Heart right ventricle (tissue), 16 donors: ENCODE data around the gene IGSF21. TPM values are rescaled to one million over a fixed set of nuclear protein-coding genes. Genes with fewer than 3 reads are reported as not detected.

Experiments
- ATAC-seq, 8 donors: fragments of 200-7000 bp; cut with Tn5 transposase; one replicate each; pipeline ENCODE4 v1.9.1; 2020; ENCODE audit warnings: mild to moderate bottlenecking in 8 of 8, moderate library complexity in 8 of 8, moderate number of reproducible peaks in 1 of 8
- DNase-seq, 2 donors: peaks; one replicate each; pipeline ENCODE4 v3.0.0-alpha.2; 2020
- H3K27ac ChIP-seq, 10 donors: fragments of 200-600 bp; sonication (generic) in 2 of 10; one replicate each; pipeline versions ENCODE4 v1.5.0 to v1.8.0; 2020 to 2022; ENCODE audit warnings: mild to moderate bottlenecking in 3 of 10
- H3K27me3 ChIP-seq, 7 donors: fragments of 200-600 bp; one replicate each; pipeline ENCODE4 v1.8.0; 2021 to 2022; ENCODE audit warnings: mild to moderate bottlenecking in 2 of 7
- H3K36me3 ChIP-seq, 9 donors: fragments of 200-600 bp; sonication (generic) in 1 of 9; one replicate each; pipeline versions ENCODE4 v1.5.0 to v1.8.0; 2020 to 2022; ENCODE audit warnings: mild to moderate bottlenecking in 2 of 9
- H3K4me1 ChIP-seq, 9 donors: fragments of 200-600 bp; sonication (generic) in 1 of 9; one replicate each; pipeline versions ENCODE4 v1.5.0 to v1.8.0; 2020 to 2022; ENCODE audit warnings: mild to moderate bottlenecking in 4 of 9
- H3K4me3 ChIP-seq, 10 donors: fragments of 200-600 bp; sonication (generic) in 2 of 10; one replicate each; pipeline versions ENCODE4 v1.5.0 to v1.8.0; 2020 to 2022; ENCODE audit warnings: mild to moderate bottlenecking in 7 of 10, moderate library complexity in 2 of 10
- H3K9me3 ChIP-seq, 11 donors: fragments of 200-600 bp in 10 of 11; sonication (generic) in 2 of 11; one replicate each; pipeline versions ENCODE4 v1.5.0 to v1.8.0; 2013 to 2022; ENCODE audit warnings: mild to moderate bottlenecking in 2 of 11, control low read depth in 1 of 11, moderate library complexity in 1 of 11
- CTCF ChIP-seq, 9 donors: fragments of 200-600 bp; sonication (generic) in 2 of 9; IDR thresholded peaks; one replicate each; pipeline versions ENCODE4 v1.5.0 to v1.8.0; 2021 to 2022; ENCODE audit warnings: antibody characterized with exemption in 9 of 9, mild to moderate bottlenecking in 5 of 9, moderate library complexity in 1 of 9
- WGBS, 2 donors: extraction: QIAGEN DNeasy Blood & Tissue Kit; methylation state at CpG; one replicate each; pipeline ENCODE4 v1.1.7; 2013; ENCODE audit warnings: inconsistent platforms in 1 of 2; 5-methylcytosine and 5-hydroxymethylcytosine counted together
- intact Hi-C, 10 donors: fragments of 100-400 bp; cut with DNase I; formaldehyde crosslinking; loops; one replicate each; pipeline versions ENCODE4 v1.11.1 to v1.14.2; 2022
- polyA plus RNA-seq, 2 donors: library from polyadenylated mRNA; stranded (reverse); fragments of 200-250 nt; gene quantifications; one replicate each; pipeline ENCODE4 v1.2.3, GENCODE V29; 2013
- total RNA-seq, 10 donors: library from RNA; stranded (reverse); fragmentation: NEBNext Ultra II Directional in 3 of 10; extraction: Animal tissue kit (Norgen Biotek cat#: 25700) in 3 of 10; gene quantifications; one replicate each; pipeline versions ENCODE4 v1.2.1 to v1.2.4, GENCODE V29; 2021 to 2023
- donor health status: Arrhythmogenic right ventricular cardiomyopathy.
- donor health status: ischemic (EF 13 %, LVEDD 7.1; RV severe dilation, severe dysfunction).
- donor health status: healthy with polysubstance abuse.
- donor health status: DM: no; HTN: yes; CAD: no.
- donor health status: DM: no; HTN: no; CAD: no.
- donor health status: ischemic (EF 25% LVEDD 6.9; RV normal size, moderate dysfunction).
- donor health status: ischemic (EF 25% LVEDD 5.7; RV mildly dilated, moderate dysfunction).
- donor health status: healthy.
- donor health status: DM: yes; HTN: yes; CAD: no.
- donor health status: Ischemic cardiomyopathy.
- donor health status: ischemic (EF 35%, LVEDD 5.7; RV mildly dilated, moderate dysfunction).
- donor health status: nonischemic (EF 11% LVEDD 7.7; RV severe dilation, severe dysfunction).
- donor health status: DM: yes; HTN: yes; CAD: no.
- donor health status: PGD.
- donor health status: ischemic (EF 29% LVEDD 5.4; RV normal size, mild dysfunction).
- donor health status: nonischemic (EF 23%, LVEDD 6.1; RV moderate dilation, normal function).

Gene IGSF21
- total and polyA plus RNA-seq, 12 donors = 0.13 to 1.6 (median 0.51) TPM; not detected in 1

- Histone ChIP-seq H3K27me3 (peaks cover 0 to 71% (median 35%) of the 10 kb centered on the region in 7 donors), H3K4me3 (no peak overlapping the region), H3K4me1 (no peaks in the 10 kb centered on the region), H3K27ac (no peak overlapping the region), H3K36me3 (no peaks in the 10 kb centered on the region), H3K9me3 (no peaks in the 10 kb centered on the region)
- no peak for ATAC-seq
- WGBS, 2 donors = 69% methylated on average over 4 of the region's 4 CpGs
- intact Hi-C loops = loop anchor here in 2 of 10 donors (10.0 kb wide), 2 partner anchors 315 to 325 kb away; no protein-coding TSS in a partner anchor
- TF ChIP-seq CTCF (IDR thresholded peaks at IDR 0.05) = no peak
- DNase-seq = no peak
These were observed 132.1 kb downstream of the IGSF21 start for GRCh38 chr1:18239671-18240070.

GRCh38 chr1:18240906-18241305 lies 133.3 kb downstream of the IGSF21 start:
- Histone ChIP-seq H3K27ac (no peak overlapping the region), H3K9me3 (no peaks in the 10 kb centered on the region), H3K4me1 (no peaks in the 10 kb centered on the region), H3K36me3 (no peaks in the 10 kb centered on the region), H3K4me3 (no peak overlapping the region), H3K27me3 (peaks cover 0 to 65% (median 34%) of the 10 kb centered on the region in 7 donors)
- DNase-seq = no peak
- WGBS, 2 donors = 8 to 18% methylated on average over 1 of the region's 1 CpG
- ATAC-seq = no peak
- no peak for TF ChIP-seq CTCF (IDR thresholded peaks at IDR 0.05)
- intact Hi-C loops = no loop called here

GRCh38 chr1:18241891-18242290 lies 134.3 kb downstream of the IGSF21 start:
- 33 to 36% methylated on average over 7 of the region's 7 CpGs for WGBS, 2 donors
- Histone ChIP-seq H3K4me3 (no peak overlapping the region), H3K27me3 (peaks cover 0 to 60% (median 35%) of the 10 kb centered on the region in 7 donors), H3K9me3 (no peaks in the 10 kb centered on the region), H3K27ac (no peak overlapping the region), H3K36me3 (no peaks in the 10 kb centered on the region), H3K4me1 (no peaks in the 10 kb centered on the region)
- ATAC-seq = no peak
- no peak for DNase-seq
- intact Hi-C loops = no loop called here
- no peak for TF ChIP-seq CTCF (IDR thresholded peaks at IDR 0.05)

GRCh38 chr1:18243503-18244175 lies 136.0 kb downstream of the IGSF21 start:
- no peak for TF ChIP-seq CTCF (IDR thresholded peaks at IDR 0.05)
- no peak for DNase-seq
- 49 to 56% methylated on average over 10 of the region's 10 CpGs for WGBS, 2 donors
- H3K9me3 ChIP-seq = no peaks in the 10 kb centered on the region
- no peaks in the 10 kb centered on the region for H3K4me1 ChIP-seq
- H3K4me3 ChIP-seq = no peak overlapping the region
- H3K36me3 ChIP-seq = no peaks in the 10 kb centered on the region
- no peak for ATAC-seq
- no peak overlapping the region for H3K27ac ChIP-seq
- intact Hi-C loops = no loop called here
- peaks cover 0 to 56% (median 30%) of the 10 kb centered on the region in 7 donors for H3K27me3 ChIP-seq
